ENCODE results near the gene CAMK1G. TPM values are rescaled to one million over a fixed set of nuclear protein-coding genes. Genes with fewer than 3 reads are reported as not detected.

CAMK1G gene
- total and polyA plus RNA-seq, 2 of the 4 experiments (the other 2 are of a cell fraction) = 0.72 to 1.8 TPM

- no peak overlapping the region for H4K91ac ChIP-seq (ENCODE audit: insufficient read depth, low read depth, low read length)
- no peak overlapping the region for H4K5ac ChIP-seq (ENCODE audit: low read depth, low read length)
- no peaks in the 10 kb centered on the region for H3K9me3 ChIP-seq (ENCODE audit: control insufficient read depth, insufficient read depth, low read length)
- no peaks in the 10 kb centered on the region; the same call in 1 of the 2 replicates for H3K27me3 ChIP-seq (ENCODE audit: control insufficient read depth, insufficient read depth, low read length)
- H2AK5ac ChIP-seq (ENCODE audit: low read depth, low read length) = no peak overlapping the region
- no peak overlapping the region for H3K4me3 ChIP-seq (ENCODE audit: insufficient read depth, low read depth, low read length)
- POLR2A ChIA-PET (ENCODE audit: unreplicated experiment) = no interaction called here
- H4K20me1 ChIP-seq (ENCODE audit: insufficient read depth, low read length) = no peaks in the 10 kb centered on the region
- H3K79me1 ChIP-seq (ENCODE audit: low read depth in 1 of 2, low read length in 2 of 2) = no peaks in the 10 kb centered on the region
- dilution Hi-C loops (cut with HindIII; ENCODE audit: low sequenced_read_pairs, unreplicated experiment) (no loop called here), in situ Hi-C loops (cut with MboI; ENCODE audit: low sequenced_read_pairs) (no loop called here), intact Hi-C loops (cut with micrococcal nuclease) (no loop called here)
- H3K18ac ChIP-seq (ENCODE audit: low read depth, low read length) = no peak overlapping the region
- no peak overlapping the region for H2AFZ ChIP-seq (replicated peaks; ENCODE audit: low read length, poor library complexity)
- H2BK15ac ChIP-seq (ENCODE audit: low read depth, low read length) = no peak overlapping the region
- no peak overlapping the region for H3K56ac ChIP-seq (ENCODE audit: extremely low read depth, insufficient read depth, low read length)
- BruUV-seq (replicated peaks) = no TSS peak
- H3K9me1 ChIP-seq (ENCODE audit: insufficient read depth, low read length) = no peaks in the 10 kb centered on the region; the same call in 1 of the 2 replicates
- no peak overlapping the region for H2AK9ac ChIP-seq (replicated peaks; ENCODE audit: low read depth, low read length, poor library complexity)
- DNase-seq (no peak), ATAC-seq (ENCODE audit: low read depth) (no peak)
- CTCF ChIA-PET = no interaction called here
- H3K4ac ChIP-seq (ENCODE audit: low read depth, low read length) = no peak overlapping the region
- H3K27ac ChIP-seq (ENCODE audit: insufficient read depth, low read length) = no peak overlapping the region
- no peak overlapping the region for H3K4me2 ChIP-seq (ENCODE audit: low read depth, low read length)
- no peak overlapping the region for H3K9ac ChIP-seq (ENCODE audit: low read depth, low read length)
- no peak overlapping the region for H3K23ac ChIP-seq (ENCODE audit: low read depth, low read length)
- no peak overlapping the region for H2BK20ac ChIP-seq (ENCODE audit: low read depth, low read length)
- H3K14ac ChIP-seq (replicated peaks; ENCODE audit: low read depth, low read length) = no peak overlapping the region
- no peak overlapping the region for H2BK5ac ChIP-seq (ENCODE audit: low read depth, low read length, poor library complexity, severe bottlenecking)
- WGBS, 2 experiments (ENCODE audit: extremely low coverage in 2 of 2, insufficient read length in 1 of 2) = no CpG with 5 or more reads among the region's 1 CpG
- no peaks in the 10 kb centered on the region for H3K36me3 ChIP-seq (ENCODE audit: control insufficient read depth, insufficient read depth, low read length)
- TF ChIP-seq POLR2A (IDR thresholded peaks at IDR 0.05; ENCODE audit: low read depth, low read length) = no peak
- no peak for TF ChIP-seq RFX5 (IDR thresholded peaks at IDR 0.05; ENCODE audit: low read depth, low read length)
- no peak for TF ChIP-seq NFE2L2 (IDR thresholded peaks at IDR 0.05; ENCODE audit: low read depth, low read length)
- no peak for TF ChIP-seq SMC3 (IDR thresholded peaks at IDR 0.05; ENCODE audit: low read depth, low read length)
- TF ChIP-seq CTCF (conservative IDR thresholded peaks at IDR 0.05; ENCODE audit: low read depth, low read length) = no peak
- TF ChIP-seq, protein P1, sequence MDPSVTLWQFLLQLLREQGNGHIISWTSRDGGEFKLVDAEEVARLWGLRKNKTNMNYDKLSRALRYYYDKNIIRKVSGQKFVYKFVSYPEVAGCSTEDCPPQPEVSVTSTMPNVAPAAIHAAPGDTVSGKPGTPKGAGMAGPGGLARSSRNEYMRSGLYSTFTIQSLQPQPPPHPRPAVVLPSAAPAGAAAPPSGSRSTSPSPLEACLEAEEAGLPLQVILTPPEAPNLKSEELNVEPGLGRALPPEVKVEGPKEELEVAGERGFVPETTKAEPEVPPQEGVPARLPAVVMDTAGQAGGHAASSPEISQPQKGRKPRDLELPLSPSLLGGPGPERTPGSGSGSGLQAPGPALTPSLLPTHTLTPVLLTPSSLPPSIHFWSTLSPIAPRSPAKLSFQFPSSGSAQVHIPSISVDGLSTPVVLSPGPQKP (IDR thresholded peaks at IDR 0.05; ENCODE audit: borderline replicate concordance, low read depth, low read length) = no peak
- TF ChIP-seq MXI1 (IDR thresholded peaks at IDR 0.05; ENCODE audit: borderline replicate concordance, low read depth, low read length) = no peak
- TF ChIP-seq RCOR1 (IDR thresholded peaks at IDR 0.05; ENCODE audit: insufficient replicate concordance, low read length) = no peak
- no peak for TF ChIP-seq RAD21 (IDR thresholded peaks at IDR 0.05; ENCODE audit: low read length)
- no peak for TF ChIP-seq MAZ (IDR thresholded peaks at IDR 0.05; ENCODE audit: borderline replicate concordance, low read depth, low read length)
- no peak for TF ChIP-seq MAFK (IDR thresholded peaks at IDR 0.05; ENCODE audit: low read depth, low read length)
- no peak for TF ChIP-seq FOS (IDR thresholded peaks at IDR 0.05; ENCODE audit: low read depth, low read length)
- no peak for TF ChIP-seq CEBPB (IDR thresholded peaks at IDR 0.05; ENCODE audit: low read depth, low read length)
- TF ChIP-seq CHD1 (IDR thresholded peaks at IDR 0.05; ENCODE audit: low read depth, low read length) = no peak
- no peak for TF ChIP-seq USF2 (IDR thresholded peaks at IDR 0.05; ENCODE audit: low read depth, low read length)
- TF ChIP-seq BHLHE40 (IDR thresholded peaks at IDR 0.05; ENCODE audit: low read depth, low read length) = no peak
- no peaks in the 10 kb centered on the region for H3K4me1 ChIP-seq (ENCODE audit: control insufficient read depth, insufficient read depth, low read length)
- H4K8ac ChIP-seq (ENCODE audit: low read depth in 2 of 2, low read length in 2 of 2) = no peak overlapping the region
- H2BK120ac ChIP-seq (ENCODE audit: low read depth, low read length) = no peak overlapping the region
These were observed 10.9 kb downstream of the CAMK1G start for GRCh38 chr1:209594440-209594839.

Measured in IMR-90 (cell line).